ENCODE data around the gene LHX4.

The LHX4 gene

GRCh38 chr1:180228648-180229482 is 1.2 kb upstream of the LHX4 start:
- DNase-seq = peak; percentile 23

- DNase-seq = no peak
These were observed 339 bp downstream of the LHX4 start for GRCh38 chr1:180230416-180230790.

GRCh38 chr1:180230791-180231505 is 884 bp downstream of the LHX4 start:
- DNase-seq = no peak

- peak; percentile 27 for DNase-seq
These were observed 1.4 kb downstream of the LHX4 start for GRCh38 chr1:180231506-180231921.

- no peak for DNase-seq
These were observed 1.9 kb downstream of the LHX4 start for GRCh38 chr1:180231936-180232335.

GRCh38 chr1:180232521-180233043 is 2.5 kb downstream of the LHX4 start:
- no peak for DNase-seq

GRCh38 chr1:180233191-180234011 is 3.3 kb downstream of the LHX4 start:
- DNase-seq = no peak

GRCh38 chr1:180234369-180235076 is 4.5 kb downstream of the LHX4 start:
- no peak for DNase-seq

- no peak for DNase-seq
These were observed 5.0 kb downstream of the LHX4 start for GRCh38 chr1:180235077-180235501.

- DNase-seq = no peak
These were observed 5.6 kb downstream of the LHX4 start for GRCh38 chr1:180235502-180236239.

- DNase-seq = no peak
These were observed 6.8 kb downstream of the LHX4 start for GRCh38 chr1:180236698-180237509.

GRCh38 chr1:180237869-180238476 is 7.9 kb downstream of the LHX4 start:
- DNase-seq = no peak

GRCh38 chr1:180238675-180239074 is 8.6 kb downstream of the LHX4 start:
- no peak for DNase-seq

GRCh38 chr1:180239145-180240096 is 9.4 kb downstream of the LHX4 start:
- DNase-seq = no peak

- DNase-seq = no peak
These were observed 11.9 kb downstream of the LHX4 start for GRCh38 chr1:180241716-180242544.

- no peak for DNase-seq
These were observed 13.6 kb downstream of the LHX4 start for GRCh38 chr1:180243517-180244221.

GRCh38 chr1:180244840-180245239 is 14.8 kb downstream of the LHX4 start:
- no peak for DNase-seq

- no peak for DNase-seq
These were observed 16.5 kb downstream of the LHX4 start for GRCh38 chr1:180246579-180246978.

All from NCI-H2107 (cell line).